GM21786 (cell line): ENCODE results near the gene FBRS.

Experiments
- ATAC-seq: cut with Tn5 transposase; IDR thresholded peaks from one replicate; pipeline ENCODE4 v1.9.1; 2021; ENCODE audit not compliant: unreplicated experiment

The FBRS gene

GRCh38 chr16:30641378-30641982 is 16.8 kb upstream of the FBRS start:
- no peak for ATAC-seq

- no peak for ATAC-seq
Observed at GRCh38 chr16:30644334-30644830, 13.8 kb upstream of the FBRS start.

DNA sequence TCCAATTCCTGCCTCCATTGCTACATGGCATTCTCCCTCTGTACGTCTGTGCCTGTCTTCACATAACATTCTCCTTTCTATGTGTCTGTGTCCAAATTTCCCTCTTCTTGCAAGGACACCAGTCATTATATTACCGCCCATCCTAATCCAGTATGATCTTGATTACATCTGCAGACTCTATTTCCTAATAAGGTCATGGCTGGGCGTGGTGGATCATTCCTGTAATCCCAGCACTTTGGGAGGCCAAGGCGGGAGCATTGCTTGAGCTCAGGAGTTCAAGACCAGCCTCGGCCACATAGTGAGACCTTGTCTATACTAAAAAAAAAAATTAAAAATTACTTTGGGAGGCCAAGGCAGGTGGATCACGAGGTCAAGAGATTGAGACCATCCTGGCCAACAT is 12.5 kb upstream of the FBRS start:
- no peak for ATAC-seq

GRCh38 chr16:30647274-30647571 is 11.0 kb upstream of the FBRS start:
- no peak for ATAC-seq

DNA sequence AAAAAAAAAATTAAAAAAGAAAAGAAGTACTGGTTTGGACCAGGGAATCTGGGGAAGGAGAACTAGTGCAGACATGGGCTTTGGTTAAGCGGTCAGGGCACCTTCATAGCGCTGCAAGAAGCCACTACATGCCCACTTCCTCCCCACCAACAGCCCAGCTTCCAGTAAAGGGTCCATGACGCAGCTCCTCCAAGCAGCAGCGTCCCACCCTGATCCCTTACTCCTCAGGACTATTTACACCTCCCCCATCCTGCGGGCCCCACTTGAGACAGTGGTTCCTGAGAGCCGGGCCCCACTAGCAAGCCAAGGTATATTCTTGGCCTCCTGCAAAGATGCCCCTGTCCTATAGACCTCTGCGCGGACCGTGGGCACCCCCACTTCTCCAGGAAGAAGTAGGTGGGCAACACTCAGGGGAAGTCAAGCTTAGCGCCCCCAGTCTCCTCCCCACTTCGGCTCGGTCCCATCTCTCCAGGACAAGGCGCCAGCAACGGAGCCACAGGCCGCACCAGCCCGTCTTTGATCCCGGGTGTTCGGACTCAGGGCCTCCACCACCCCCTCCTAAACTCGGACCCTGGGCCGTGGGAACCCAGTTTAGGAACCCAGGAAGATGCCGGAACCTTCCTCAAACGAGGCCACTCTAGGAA is 8.4 kb upstream of the FBRS start:
- ATAC-seq, result no peak

DNA sequence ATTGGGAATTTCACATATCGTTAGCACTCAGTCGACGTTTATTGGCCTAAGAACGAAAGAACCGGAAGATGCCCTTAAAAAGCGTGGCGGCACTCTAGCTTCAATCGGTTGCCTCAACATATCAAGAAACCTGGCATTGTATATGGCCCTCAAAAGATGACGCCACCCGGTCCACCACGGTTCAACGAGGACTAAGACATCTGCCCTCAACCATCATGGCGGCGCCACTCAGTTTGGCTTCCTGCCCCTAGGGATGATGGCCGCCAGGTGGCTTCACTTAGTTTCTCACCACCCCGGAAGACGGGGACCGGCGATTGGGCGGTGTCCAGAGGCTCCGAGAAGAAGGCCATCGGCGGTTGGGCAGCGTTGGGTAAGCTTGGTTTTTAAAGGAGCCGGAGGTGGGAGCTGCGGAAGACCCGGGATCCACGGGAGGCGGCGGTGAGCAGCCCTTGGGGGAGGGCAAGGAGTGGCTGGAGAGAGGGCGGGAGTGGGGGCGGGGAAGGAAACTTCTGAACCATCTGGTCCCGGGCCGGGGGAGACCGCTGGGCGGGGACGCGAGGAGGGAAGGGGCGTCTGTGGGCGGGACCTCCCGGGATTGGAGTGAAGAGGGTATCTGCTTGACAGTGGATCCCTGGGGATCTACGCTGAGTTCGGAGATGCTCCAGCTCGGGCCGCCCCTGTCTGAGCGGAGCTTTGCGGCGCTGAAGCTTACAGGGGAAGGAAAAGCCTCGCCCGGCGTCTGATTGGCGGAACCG is 7.7 kb upstream of the FBRS start, which contains the start of gene PRR14:
TSS of gene PRR14 (plus strand) at position 592 of the 755 bp plus-strand sequence. CDS start 686 bp downstream, outside the sequence.
- ATAC-seq, result peak; percentile 71

GRCh38 chr16:30651124-30652004 is 6.9 kb upstream of the FBRS start:
- ATAC-seq, result peak; percentile 41

- no peak for ATAC-seq
Observed at GRCh38 chr16:30652005-30652296, 6.3 kb upstream of the FBRS start.

DNA sequence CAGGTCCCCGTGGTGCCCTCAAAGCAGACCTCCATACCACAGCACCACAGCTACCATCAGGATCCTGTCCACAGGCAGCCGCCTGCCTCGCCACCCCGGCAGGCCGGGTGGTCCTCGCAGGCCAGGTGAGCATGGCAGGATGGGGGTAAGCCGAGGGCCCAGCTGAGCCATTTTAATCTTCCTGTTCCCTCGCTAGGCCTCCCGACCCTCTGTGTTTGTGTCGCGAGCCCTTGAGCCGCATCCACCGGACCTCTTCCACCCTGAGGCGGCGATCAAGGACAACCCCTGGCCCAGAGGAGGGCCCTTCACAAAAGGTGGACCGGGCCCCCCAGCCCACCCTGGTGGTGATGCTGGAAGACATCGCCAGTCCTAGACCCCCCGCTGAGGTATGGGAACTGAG is 5.5 kb upstream of the FBRS start:
- no peak for ATAC-seq

- no peak for ATAC-seq
Observed at GRCh38 chr16:30654856-30655255, 3.4 kb upstream of the FBRS start.

GRCh38 chr16:30655815-30656347 is 2.4 kb upstream of the FBRS start:
- ATAC-seq, result no peak

DNA sequence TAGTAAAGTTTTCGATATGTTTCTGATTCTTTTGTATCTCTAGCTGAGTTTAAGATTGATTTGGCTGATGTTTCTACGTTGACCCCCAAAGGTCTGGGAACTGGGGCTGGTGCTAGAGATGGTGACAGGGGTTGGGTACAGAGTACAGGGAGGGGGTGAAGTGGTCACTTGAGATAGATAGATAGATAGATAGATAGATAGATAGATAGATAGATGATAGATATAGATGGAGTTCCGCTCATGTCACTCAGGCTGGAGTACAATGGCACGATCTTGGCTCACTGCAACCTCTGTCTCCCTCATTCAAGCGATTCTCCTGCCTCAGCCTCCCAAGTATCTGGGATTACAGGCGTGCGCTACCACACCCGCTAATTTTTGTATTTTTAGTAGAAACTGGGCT is 1.8 kb upstream of the FBRS start:
- ATAC-seq, result no peak

DNA sequence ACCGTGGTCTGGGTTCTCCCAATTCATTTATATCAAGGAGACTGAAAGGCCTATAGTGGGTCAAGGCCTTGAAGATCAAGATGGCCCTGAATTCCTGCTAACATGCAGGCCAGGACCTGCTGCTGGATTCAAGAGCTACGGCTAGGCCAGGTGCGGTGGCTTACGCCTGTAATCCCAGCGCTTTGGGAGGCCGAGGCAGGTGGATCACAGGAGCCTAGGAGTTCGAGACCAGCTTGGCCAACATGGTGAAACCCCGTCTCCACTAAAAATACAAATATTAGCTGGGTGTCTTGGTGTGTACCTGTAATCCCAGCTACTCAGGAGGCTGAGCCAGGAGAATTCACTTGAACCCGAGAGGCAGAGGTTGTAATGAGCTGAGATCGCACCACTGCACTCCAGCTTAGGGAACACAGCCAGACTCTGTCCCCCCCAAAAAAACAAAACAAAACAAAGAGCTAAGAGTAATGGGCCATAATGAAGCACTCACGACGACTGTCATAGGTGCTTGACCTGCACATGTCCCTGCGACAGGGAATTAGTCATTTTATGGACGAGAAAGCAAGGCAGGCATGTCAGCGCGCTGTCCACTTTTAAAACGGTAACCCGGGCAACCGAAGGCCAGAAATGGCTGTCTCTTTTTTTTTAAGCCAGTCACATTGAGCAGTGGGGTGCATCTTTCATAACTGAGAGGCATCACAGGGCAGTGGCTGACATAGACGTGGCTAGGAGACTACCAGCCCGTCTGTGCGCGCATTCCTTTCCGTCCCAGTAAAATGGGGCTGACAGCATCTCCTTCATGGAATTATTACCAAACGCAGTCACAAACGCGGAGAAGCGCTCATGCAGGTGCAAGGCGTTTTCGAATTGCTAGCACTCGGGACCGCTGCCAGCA is 1.0 kb upstream of the FBRS start:
- no peak for ATAC-seq

DNA sequence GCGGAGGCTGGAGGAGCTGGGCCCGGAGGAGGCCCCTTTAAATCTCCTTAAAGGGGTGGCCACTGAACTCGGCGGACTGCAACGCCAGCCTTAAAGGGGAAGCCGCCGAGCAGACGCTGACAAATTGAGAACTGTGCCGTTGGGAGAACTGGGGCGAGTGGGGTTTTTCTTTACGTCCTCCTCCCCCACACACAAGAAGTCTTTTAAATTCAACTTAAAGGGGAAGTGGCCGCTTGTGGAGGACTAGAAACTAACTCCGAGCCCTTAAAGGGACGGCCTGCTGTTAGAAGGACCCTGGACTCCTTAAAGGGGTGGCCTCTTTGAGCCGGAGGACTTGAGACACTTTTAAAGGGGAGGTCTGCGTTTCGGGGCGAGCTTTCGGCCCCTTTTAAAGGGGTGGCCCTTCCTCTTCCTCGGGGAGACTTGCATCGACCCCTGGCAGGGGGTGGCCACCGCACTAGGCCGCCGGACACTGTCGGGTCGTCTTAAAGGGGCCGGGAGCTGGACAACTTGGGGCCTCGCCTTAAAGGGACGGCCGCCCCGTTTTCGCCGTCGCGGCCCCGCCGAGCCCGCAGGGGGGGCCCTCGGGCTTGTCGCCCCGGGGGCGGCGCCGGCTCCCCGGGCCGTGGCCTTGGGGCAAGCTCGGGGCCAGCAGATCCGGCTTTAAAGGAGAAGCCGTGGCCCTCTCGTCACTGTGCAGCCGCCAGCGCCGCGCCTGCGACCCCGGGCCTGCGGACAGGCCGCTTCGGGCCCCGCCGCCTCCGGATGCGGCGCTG is 688 bp downstream of the FBRS start:
- ATAC-seq, result peak; percentile 21

- no peak for ATAC-seq
Observed at GRCh38 chr16:30659507-30660423, 1.5 kb downstream of the FBRS start.

- no peak for ATAC-seq
Observed at GRCh38 chr16:30660424-30661261, 2.4 kb downstream of the FBRS start.

GRCh38 chr16:30662449-30662848 is 4.2 kb downstream of the FBRS start:
- ATAC-seq, result no peak
